Measurements from ENCODE around the gene ITGB2. TPM values are rescaled to one million over a fixed set of nuclear protein-coding genes. Genes with fewer than 3 reads are reported as not detected.
A peak's percentile ranks its signal among the peaks of the same experiment; 100 is the strongest.

Gene ITGB2
- total RNA-seq, result 100 to 1,000 TPM; 439 to 500 TPM

GRCh38 chr21:44920694-44921604 is at the start of gene ITGB2:
Gene ITGB2 (minus strand): TSS chr21:44920899. CDS start chr21:44910782, 10,117 bp downstream.
- peaks cover 5% of the 10 kb centered on the region for H3K9me3 Mint-ChIP-seq
- peak; percentile 74 for DNase-seq
- POLR2A ChIA-PET, result interaction anchor here (1.7 kb wide), 1 partner anchor 10 kb away, joined by 4 read pairs; no protein-coding TSS in a partner anchor

GRCh38 chr21:44969931-44970755 is 49.4 kb upstream of the ITGB2 start:
- peaks cover 34% of the 10 kb centered on the region for H3K4me1 Mint-ChIP-seq
- ChIA-PET POLR2A (no interaction called here), CTCF (no interaction called here)
- H3K36me3 Mint-ChIP-seq (ENCODE audit: low read depth), result peaks cover 9% of the 10 kb centered on the region
- H3K4me3 Mint-ChIP-seq, result no peak overlapping the region
- H3K9me3 Mint-ChIP-seq, result peaks cover 2% of the 10 kb centered on the region
- no peak overlapping the region for H3K27ac Mint-ChIP-seq
- no peak for DNase-seq
- no peaks in the 10 kb centered on the region for H3K27me3 Mint-ChIP-seq

More at GRCh38 chr21:44920694-44921604, at the start of gene ITGB2:
- Mint-ChIP-seq H3K4me1 (peaks cover 77% of the 10 kb centered on the region), H3K36me3 (ENCODE audit: low read depth) (peaks cover 43% of the 10 kb centered on the region), H3K4me3 (peak within 1 kb of the TSS; percentile 99), H3K27me3 (no peaks in the 10 kb centered on the region), H3K27ac (peak within 1 kb of the TSS; percentile 93)
- CTCF ChIA-PET, result interaction anchor here (0.7 to 1.9 kb wide), 6 partner anchors 10 to 56 kb away, joined by 3 to 5 read pairs (median 4); no protein-coding TSS in a partner anchor

- Mint-ChIP-seq H3K4me1 (peaks cover 43% of the 10 kb centered on the region), H3K27ac (peak overlapping the region; percentile 14)
Measured at GRCh38 chr21:44969066-44969670, 48.5 kb upstream of the ITGB2 start.

GRCh38 chr21:44967082-44968047 is 46.7 kb upstream of the ITGB2 start:
- POLR2A ChIA-PET, result no interaction called here
- peaks cover 2% of the 10 kb centered on the region for H3K9me3 Mint-ChIP-seq
- no peak overlapping the region for H3K27ac Mint-ChIP-seq
- CTCF ChIA-PET, result interaction anchor here (1.0 to 2.1 kb wide), 3 partner anchors 12 to 170 kb away, joined by 3 to 5 read pairs (median 4); no protein-coding TSS in a partner anchor
- H3K4me3 Mint-ChIP-seq, result no peak overlapping the region
- H3K27me3 Mint-ChIP-seq, result no peaks in the 10 kb centered on the region
- H3K4me1 Mint-ChIP-seq, result peaks cover 50% of the 10 kb centered on the region
- peaks cover 21% of the 10 kb centered on the region for H3K36me3 Mint-ChIP-seq (ENCODE audit: low read depth)
- DNase-seq, result no peak

More at GRCh38 chr21:44969066-44969670, 48.5 kb upstream of the ITGB2 start:
- DNase-seq, result no peak
- CTCF ChIA-PET, result no interaction called here
- no peaks in the 10 kb centered on the region for H3K27me3 Mint-ChIP-seq
- no peak overlapping the region for H3K4me3 Mint-ChIP-seq
- H3K9me3 Mint-ChIP-seq, result peaks cover 2% of the 10 kb centered on the region
- H3K36me3 Mint-ChIP-seq (ENCODE audit: low read depth), result peaks cover 15% of the 10 kb centered on the region
- POLR2A ChIA-PET, result no interaction called here

- Mint-ChIP-seq H3K27ac (peak overlapping the region; percentile 57), H3K36me3 (ENCODE audit: low read depth) (peaks cover 27% of the 10 kb centered on the region), H3K27me3 (no peaks in the 10 kb centered on the region), H3K9me3 (peaks cover 2% of the 10 kb centered on the region), H3K4me1 (peaks cover 50% of the 10 kb centered on the region), H3K4me3 (no peak overlapping the region)
- ChIA-PET POLR2A (no interaction called here), CTCF (interaction anchor here (1.0 to 2.1 kb wide), 3 partner anchors 13 to 171 kb away, joined by 3 to 5 read pairs (median 4); no protein-coding TSS in a partner anchor)
- DNase-seq, result no peak
Measured at GRCh38 chr21:44966135-44967081, 45.7 kb upstream of the ITGB2 start.

GRCh38 chr21:44965251-44966022 is 44.7 kb upstream of the ITGB2 start:
- H3K4me3 Mint-ChIP-seq, result no peak overlapping the region
- no peak for DNase-seq
- H3K27me3 Mint-ChIP-seq, result no peaks in the 10 kb centered on the region
- ChIA-PET CTCF (interaction anchor here (0.7 to 2.1 kb wide), 4 partner anchors 10 to 203 kb away, joined by 3 to 9 read pairs (median 5); no protein-coding TSS in a partner anchor), POLR2A (no interaction called here)
- H3K4me1 Mint-ChIP-seq, result peaks cover 50% of the 10 kb centered on the region
- peaks cover 31% of the 10 kb centered on the region for H3K36me3 Mint-ChIP-seq (ENCODE audit: low read depth)
- peaks cover 2% of the 10 kb centered on the region for H3K9me3 Mint-ChIP-seq
- H3K27ac Mint-ChIP-seq, result peak overlapping the region; percentile 2

- DNase-seq, result no peak
- H3K9me3 Mint-ChIP-seq, result peaks cover 2% of the 10 kb centered on the region
- peaks cover 32% of the 10 kb centered on the region for H3K36me3 Mint-ChIP-seq (ENCODE audit: low read depth)
- H3K4me3 Mint-ChIP-seq, result no peak overlapping the region
- no peak overlapping the region for H3K27ac Mint-ChIP-seq
- H3K27me3 Mint-ChIP-seq, result no peaks in the 10 kb centered on the region
- ChIA-PET CTCF (interaction anchor here (0.9 to 1.4 kb wide), 4 partner anchors 9 to 164 kb away, joined by 3 to 9 read pairs (median 4); no protein-coding TSS in a partner anchor), POLR2A (no interaction called here)
- peaks cover 41% of the 10 kb centered on the region for H3K4me1 Mint-ChIP-seq
Measured at GRCh38 chr21:44964381-44964780, 43.7 kb upstream of the ITGB2 start.

GRCh38 chr21:44962403-44962966 is 41.8 kb upstream of the ITGB2 start:
- Mint-ChIP-seq H3K27me3 (no peaks in the 10 kb centered on the region), H3K9me3 (peaks cover 2% of the 10 kb centered on the region), H3K27ac (no peak overlapping the region), H3K4me1 (peaks cover 35% of the 10 kb centered on the region), H3K36me3 (ENCODE audit: low read depth) (peaks cover 30% of the 10 kb centered on the region), H3K4me3 (no peak overlapping the region)
- POLR2A ChIA-PET, result no interaction called here
- CTCF ChIA-PET, result interaction anchor here (0.7 to 1.2 kb wide), 2 partner anchors 8 to 13 kb away, joined by 3 to 4 read pairs; no protein-coding TSS in a partner anchor
- no peak for DNase-seq

- Mint-ChIP-seq H3K27me3 (no peaks in the 10 kb centered on the region), H3K4me1 (peaks cover 22% of the 10 kb centered on the region), H3K27ac (no peak overlapping the region), H3K36me3 (ENCODE audit: low read depth) (peaks cover 31% of the 10 kb centered on the region), H3K4me3 (no peak overlapping the region), H3K9me3 (peaks cover 2% of the 10 kb centered on the region)
- DNase-seq, result no peak
- ChIA-PET CTCF (no interaction called here), POLR2A (no interaction called here)
Measured at GRCh38 chr21:44960141-44961092, 39.7 kb upstream of the ITGB2 start.
